ENCODE measurements around the gene CRNKL1.

Gene CRNKL1

DNA sequence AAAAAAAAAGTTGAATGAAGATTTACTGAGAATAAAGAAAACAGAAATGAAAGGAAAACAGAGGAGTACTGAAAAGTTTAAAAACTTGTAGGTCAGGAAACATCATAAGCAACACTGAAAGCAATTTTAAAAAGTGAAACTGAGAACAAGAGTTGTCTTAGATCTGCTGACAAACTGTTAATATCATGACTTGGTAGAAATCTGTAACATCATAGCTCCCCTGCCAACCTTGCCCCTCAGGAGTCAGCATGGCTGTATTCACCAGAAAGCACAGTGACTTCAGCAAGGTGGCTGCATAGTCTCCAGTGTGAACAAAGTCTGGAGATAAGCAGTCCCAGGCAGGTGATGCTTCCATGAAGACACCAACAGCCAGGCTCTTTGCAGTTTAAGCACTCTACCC, 29.8 kb downstream of the CRNKL1 start:
- no peak overlapping the region for H2AFZ ChIP-seq (ENCODE audit: low read depth, low read length, severe bottlenecking)
- H3K27ac ChIP-seq (ENCODE audit: low read depth, low read length): no peak overlapping the region
- no peaks in the 10 kb centered on the region for H3K27me3 ChIP-seq (ENCODE audit: low read length)
- H3K4me2 ChIP-seq (ENCODE audit: low read depth, low read length, poor library complexity, severe bottlenecking): no peak overlapping the region
- H3K79me2 ChIP-seq (ENCODE audit: insufficient read depth, low read length): peaks cover 74% of the 10 kb centered on the region
- no peaks in the 10 kb centered on the region for H3K9me2 ChIP-seq (replicated peaks; ENCODE audit: insufficient read depth, low read length)
- no peaks in the 10 kb centered on the region for H3K9me3 ChIP-seq (ENCODE audit: insufficient read depth, low read length)
- H4K20me1 ChIP-seq (ENCODE audit: low read depth, low read length): peaks cover 6% of the 10 kb centered on the region; the same call in 1 of the 2 replicates
- TF ChIP-seq EZH2phosphoT487 (conservative IDR thresholded peaks at IDR 0.05; ENCODE audit: low read length): no peak
- TF ChIP-seq, protein P1, sequence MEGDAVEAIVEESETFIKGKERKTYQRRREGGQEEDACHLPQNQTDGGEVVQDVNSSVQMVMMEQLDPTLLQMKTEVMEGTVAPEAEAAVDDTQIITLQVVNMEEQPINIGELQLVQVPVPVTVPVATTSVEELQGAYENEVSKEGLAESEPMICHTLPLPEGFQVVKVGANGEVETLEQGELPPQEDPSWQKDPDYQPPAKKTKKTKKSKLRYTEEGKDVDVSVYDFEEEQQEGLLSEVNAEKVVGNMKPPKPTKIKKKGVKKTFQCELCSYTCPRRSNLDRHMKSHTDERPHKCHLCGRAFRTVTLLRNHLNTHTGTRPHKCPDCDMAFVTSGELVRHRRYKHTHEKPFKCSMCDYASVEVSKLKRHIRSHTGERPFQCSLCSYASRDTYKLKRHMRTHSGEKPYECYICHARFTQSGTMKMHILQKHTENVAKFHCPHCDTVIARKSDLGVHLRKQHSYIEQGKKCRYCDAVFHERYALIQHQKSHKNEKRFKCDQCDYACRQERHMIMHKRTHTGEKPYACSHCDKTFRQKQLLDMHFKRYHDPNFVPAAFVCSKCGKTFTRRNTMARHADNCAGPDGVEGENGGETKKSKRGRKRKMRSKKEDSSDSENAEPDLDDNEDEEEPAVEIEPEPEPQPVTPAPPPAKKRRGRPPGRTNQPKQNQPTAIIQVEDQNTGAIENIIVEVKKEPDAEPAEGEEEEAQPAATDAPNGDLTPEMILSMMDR (IDR thresholded peaks at IDR 0.05; ENCODE audit: insufficient read depth, low read length, poor library complexity, severe bottlenecking): no peak
- no peak overlapping the region for H3K9ac ChIP-seq (ENCODE audit: low read length)
- H3K36me3 ChIP-seq (ENCODE audit: low read length): peaks cover under 1% of the 10 kb centered on the region; the same call in 1 of the 2 replicates
- H3K4me3 ChIP-seq (ENCODE audit: insufficient read depth, low read length, poor library complexity, severe bottlenecking): no peak overlapping the region
- no peaks in the 10 kb centered on the region for H3F3A ChIP-seq (ENCODE audit: insufficient read depth)

DNA sequence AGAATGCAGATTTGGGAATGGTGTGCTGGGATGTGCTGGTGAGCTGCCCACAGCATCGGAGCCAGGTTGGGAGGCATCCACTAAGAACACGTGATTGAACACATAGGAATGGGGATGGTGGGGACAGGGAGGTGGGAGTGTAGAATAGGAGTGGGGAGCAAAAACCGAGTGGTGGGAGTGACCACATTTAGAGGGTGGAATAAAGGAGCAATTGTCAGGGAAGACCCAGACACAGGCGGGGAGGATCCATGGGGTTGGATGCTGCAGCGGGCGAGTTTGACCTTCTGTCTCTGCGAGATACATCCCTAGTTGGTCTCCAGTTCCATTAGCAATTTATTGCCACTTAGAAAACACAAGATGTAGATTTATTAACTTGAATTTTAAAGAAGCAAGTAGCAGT, 30.4 kb downstream of the CRNKL1 start:
- Histone ChIP-seq H3K27me3 (ENCODE audit: low read length) (no peaks in the 10 kb centered on the region), H3K9ac (ENCODE audit: low read length) (no peak overlapping the region), H3K27ac (ENCODE audit: low read depth, low read length) (no peak overlapping the region), H3K9me2 (replicated peaks; ENCODE audit: insufficient read depth, low read length) (no peaks in the 10 kb centered on the region), H3K79me2 (ENCODE audit: insufficient read depth, low read length) (peaks cover 77% of the 10 kb centered on the region), H4K20me1 (ENCODE audit: low read depth, low read length) (peaks cover 6% of the 10 kb centered on the region; the same call in 1 of the 2 replicates), H2AFZ (ENCODE audit: low read depth, low read length, severe bottlenecking) (no peak overlapping the region), H3K9me3 (ENCODE audit: insufficient read depth, low read length) (no peaks in the 10 kb centered on the region), H3K36me3 (ENCODE audit: low read length) (no peaks in the 10 kb centered on the region), H3F3A (ENCODE audit: insufficient read depth) (no peaks in the 10 kb centered on the region), H3K4me2 (ENCODE audit: low read depth, low read length, poor library complexity, severe bottlenecking) (no peak overlapping the region), H3K4me3 (ENCODE audit: insufficient read depth, low read length, poor library complexity, severe bottlenecking) (no peak overlapping the region)
- TF ChIP-seq EZH2phosphoT487 (conservative IDR thresholded peaks at IDR 0.05; ENCODE audit: low read length): no peak
- TF ChIP-seq, protein P1 (IDR thresholded peaks at IDR 0.05; ENCODE audit: insufficient read depth, low read length, poor library complexity, severe bottlenecking): no peak

- Histone ChIP-seq H3K9me2 (replicated peaks; ENCODE audit: insufficient read depth, low read length) (no peaks in the 10 kb centered on the region), H4K20me1 (ENCODE audit: low read depth, low read length) (peaks cover 6% of the 10 kb centered on the region; the same call in 1 of the 2 replicates), H3K4me3 (ENCODE audit: insufficient read depth, low read length, poor library complexity, severe bottlenecking) (no peak overlapping the region), H3K9me3 (ENCODE audit: insufficient read depth, low read length) (no peaks in the 10 kb centered on the region), H3F3A (ENCODE audit: insufficient read depth) (peaks cover 4% of the 10 kb centered on the region; the same call in 1 of the 2 replicates), H3K27me3 (ENCODE audit: low read length) (no peaks in the 10 kb centered on the region), H2AFZ (ENCODE audit: low read depth, low read length, severe bottlenecking) (no peak overlapping the region), H3K36me3 (ENCODE audit: low read length) (no peaks in the 10 kb centered on the region), H3K4me2 (ENCODE audit: low read depth, low read length, poor library complexity, severe bottlenecking) (no peak overlapping the region), H3K9ac (ENCODE audit: low read length) (no peak overlapping the region), H3K79me2 (ENCODE audit: insufficient read depth, low read length) (peaks cover 77% of the 10 kb centered on the region), H3K27ac (ENCODE audit: low read depth, low read length) (no peak overlapping the region)
- TF ChIP-seq EZH2phosphoT487 (conservative IDR thresholded peaks at IDR 0.05; ENCODE audit: low read length): no peak
- TF ChIP-seq, protein P1 (IDR thresholded peaks at IDR 0.05; ENCODE audit: insufficient read depth, low read length, poor library complexity, severe bottlenecking): no peak
These were observed 31.4 kb downstream of the CRNKL1 start for GRCh38 chr20:20020908-20021307.
